ENCODE measurements around the gene CDX2.

GRCh38 chr13:28002886-28003698, 34.0 kb upstream of the CDX2 start:
- no peak for TF ChIP-seq CTCF (IDR thresholded peaks at IDR 0.05; ENCODE audit: poor library complexity)
- TF ChIP-seq EZH2phosphoT487 (IDR thresholded peaks at IDR 0.05; ENCODE audit: low read depth, severe bottlenecking, unreplicated experiment), result no peak
- no peak for TF ChIP-seq EZH2 (IDR thresholded peaks at IDR 0.05; ENCODE audit: borderline replicate concordance)
